Activated T-cell treated with anti-CD3 and anti-CD28 coated beads, Interleukin-2, amount 50 U/mL, for 4 hours (primary cell): ENCODE measurements around the gene DMD. TPM values are rescaled to one million over a fixed set of nuclear protein-coding genes. Genes with fewer than 3 reads are reported as not detected.
"Not testable (repeated sequence)": the region's sequence is repeated elsewhere in the genome, so short reads cannot be mapped to it uniquely, and the experiment has no call there.

Experiments used
- ATAC-seq, 2 donors: fragments of 200-7000 bp; cut with Tn5 transposase; one replicate each; pipeline ENCODE4 v1.10.0; 2021
- DNase-seq: peaks from one replicate; pipeline ENCODE4 v3.0.0-alpha.2; 2020
- H3K27me3 Mint-ChIP-seq: one replicate; pipeline ENCODE4 v1.8.0; 2021; ENCODE audit warnings: low read depth, mixed read lengths
- H3K36me3 Mint-ChIP-seq: one replicate; pipeline ENCODE4 v1.8.0; 2022; ENCODE audit warnings: mixed read lengths; ENCODE audit not compliant: insufficient read depth
- H3K4me1 Mint-ChIP-seq: one replicate; pipeline ENCODE4 v1.8.0; 2021; ENCODE audit warnings: low read depth, mixed read lengths
- H3K4me3 Mint-ChIP-seq: one replicate; pipeline ENCODE4 v1.8.0; 2021; ENCODE audit warnings: mild to moderate bottlenecking, moderate library complexity, mixed read lengths
- H3K9me3 Mint-ChIP-seq: one replicate; pipeline ENCODE4 v1.8.0; 2021; ENCODE audit warnings: mixed read lengths
- total RNA-seq, 3 donors: library from RNA; stranded (reverse); gene quantifications; one replicate each; pipeline ENCODE4 v1.2.1, GENCODE V29; 2021

The DMD gene
- total RNA-seq, 3 donors from 2014 or later: 0.29 to 1.4 (median 0.40) TPM

DNA sequence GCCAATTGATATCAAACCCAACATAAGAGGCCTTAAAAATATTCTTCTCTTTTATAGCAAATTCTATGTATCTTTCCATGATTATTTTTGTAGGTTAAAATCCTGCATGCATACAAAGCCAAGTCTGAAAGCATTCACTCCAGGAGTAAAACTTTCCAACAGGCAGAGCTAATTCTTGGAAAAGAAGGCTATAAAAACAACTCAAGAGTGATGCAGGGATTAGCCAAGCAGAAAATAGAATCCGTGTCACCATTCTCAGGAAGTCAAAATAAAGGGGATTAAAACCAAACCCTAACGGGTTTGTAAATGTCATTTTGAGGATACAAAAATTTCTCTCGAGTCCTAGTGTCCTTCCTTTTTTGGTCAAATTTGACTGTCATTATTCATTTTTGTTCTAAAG lies 412.4 kb downstream of the DMD start:
- no peak for DNase-seq
- Mint-ChIP-seq H3K4me3 (no peak overlapping the region), H3K9me3 (no peaks in the 10 kb centered on the region), H3K36me3 (no peaks in the 10 kb centered on the region), H3K4me1 (no peaks in the 10 kb centered on the region), H3K27me3 (no peaks in the 10 kb centered on the region)
- no peak for ATAC-seq

DNA sequence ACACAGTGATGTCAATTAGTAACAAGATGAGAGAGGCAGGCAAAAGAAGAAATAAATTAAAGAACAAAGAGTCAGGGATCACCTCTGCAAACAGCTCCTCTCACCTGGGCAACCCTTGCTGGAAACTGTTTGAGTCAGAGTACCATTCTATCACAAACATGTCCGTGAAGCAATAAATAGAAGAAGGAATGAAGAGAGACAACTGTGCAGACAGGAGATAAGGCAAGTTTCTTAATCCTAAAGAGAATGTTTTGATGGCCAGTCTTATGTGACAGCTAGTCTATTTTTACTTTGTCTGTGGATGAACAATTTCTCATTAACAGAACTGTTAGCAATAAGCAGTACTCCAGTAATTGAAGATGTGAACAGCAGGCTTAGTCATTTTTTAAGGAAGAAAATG lies 422.4 kb downstream of the DMD start:
- no peaks in the 10 kb centered on the region for H3K9me3 Mint-ChIP-seq
- DNase-seq: no peak
- H3K4me3 Mint-ChIP-seq: no peak overlapping the region
- H3K36me3 Mint-ChIP-seq: no peaks in the 10 kb centered on the region
- no peaks in the 10 kb centered on the region for H3K27me3 Mint-ChIP-seq
- no peak for ATAC-seq
- H3K4me1 Mint-ChIP-seq: no peaks in the 10 kb centered on the region

DNA sequence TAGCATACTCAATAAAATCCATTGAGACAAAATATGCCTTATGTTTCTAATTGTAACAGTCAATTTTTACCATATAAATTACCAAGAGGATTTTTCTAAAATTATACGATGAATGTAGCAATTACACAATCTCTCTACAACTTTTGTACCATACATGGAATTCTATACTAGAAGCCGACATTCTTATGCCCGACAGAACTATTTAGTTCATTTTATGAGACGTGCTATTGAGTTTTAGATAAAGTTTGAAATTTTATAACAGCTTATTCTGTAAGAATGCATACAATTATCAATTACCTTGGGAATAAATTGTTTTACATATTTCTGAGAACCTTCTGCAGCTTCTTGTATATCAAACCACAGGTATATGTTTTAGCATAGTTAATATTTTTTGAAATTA lies 431.2 kb downstream of the DMD start:
- no peaks in the 10 kb centered on the region for H3K9me3 Mint-ChIP-seq
- H3K4me1 Mint-ChIP-seq: no peaks in the 10 kb centered on the region
- H3K4me3 Mint-ChIP-seq: no peak overlapping the region
- H3K27me3 Mint-ChIP-seq: peaks cover 1% of the 10 kb centered on the region
- ATAC-seq (no peak), DNase-seq (no peak)
- H3K36me3 Mint-ChIP-seq: no peaks in the 10 kb centered on the region

DNA sequence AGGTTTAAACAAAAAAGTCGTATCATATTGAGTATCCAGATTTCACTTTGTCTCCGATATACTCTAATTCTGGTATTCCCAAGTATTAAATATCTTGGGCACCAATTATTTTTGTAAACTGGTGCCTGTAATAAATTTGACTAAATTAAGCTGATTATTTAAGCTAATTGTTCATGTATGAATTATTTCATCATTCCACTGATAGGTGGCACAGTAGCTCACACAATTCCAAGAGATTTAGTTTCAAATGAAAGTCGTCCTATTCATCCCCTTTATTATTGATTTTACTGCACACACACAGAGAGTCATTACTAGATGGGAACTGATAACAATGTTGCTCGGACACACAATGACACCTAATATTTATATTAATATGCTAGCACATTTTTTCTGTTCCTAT lies 432.4 kb downstream of the DMD start:
- H3K4me3 Mint-ChIP-seq: no peak overlapping the region
- no peaks in the 10 kb centered on the region for H3K9me3 Mint-ChIP-seq
- H3K27me3 Mint-ChIP-seq: peaks cover 1% of the 10 kb centered on the region
- H3K4me1 Mint-ChIP-seq: no peaks in the 10 kb centered on the region
- no peaks in the 10 kb centered on the region for H3K36me3 Mint-ChIP-seq
- ATAC-seq (no peak), DNase-seq (no peak)

DNA sequence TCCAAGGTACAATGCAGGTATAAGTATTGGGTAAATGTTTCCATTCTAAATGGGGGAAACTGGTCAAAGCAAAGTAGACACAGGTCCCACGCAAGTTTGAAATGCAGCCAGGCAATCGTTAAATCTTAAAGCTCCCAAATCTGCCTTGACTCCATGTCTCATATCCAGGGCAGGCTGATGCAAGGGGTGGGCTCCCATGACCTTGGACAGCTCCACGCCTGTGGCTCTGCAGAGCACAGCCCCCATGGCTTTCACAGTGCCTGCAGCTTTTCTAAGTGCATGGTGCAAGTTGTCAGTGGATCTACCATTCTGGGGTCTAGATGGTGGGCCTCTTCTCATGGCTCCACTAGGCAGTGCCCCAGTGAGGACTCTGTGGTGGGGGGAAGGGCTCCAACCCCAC lies 436.4 kb downstream of the DMD start:
- Mint-ChIP-seq H3K27me3 (no peaks in the 10 kb centered on the region), H3K9me3 (no peaks in the 10 kb centered on the region), H3K4me1 (no peaks in the 10 kb centered on the region), H3K4me3 (no peak overlapping the region), H3K36me3 (no peaks in the 10 kb centered on the region)
- DNase-seq: no peak
- ATAC-seq: no peak

DNA sequence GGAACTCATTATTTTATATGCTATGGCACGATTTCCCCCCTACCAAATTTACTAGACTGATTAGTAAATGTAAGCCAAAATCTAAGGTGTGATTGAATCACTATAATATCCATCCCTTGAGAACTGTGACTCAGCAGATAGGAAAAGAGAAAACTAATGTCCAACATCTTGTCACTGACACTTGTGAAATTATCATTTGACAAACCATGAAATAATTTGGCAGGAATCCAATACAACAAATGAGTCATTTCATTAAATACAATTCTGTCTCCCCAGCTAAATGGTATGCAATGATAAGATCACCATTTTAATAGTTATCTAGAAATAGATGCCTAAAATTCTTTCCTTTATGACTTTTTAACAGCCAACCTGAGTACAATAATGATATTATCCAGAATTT lies 462.3 kb downstream of the DMD start:
- H3K36me3 Mint-ChIP-seq: no peaks in the 10 kb centered on the region
- no peaks in the 10 kb centered on the region for H3K4me1 Mint-ChIP-seq
- no peak overlapping the region for H3K4me3 Mint-ChIP-seq
- ATAC-seq: no peak
- DNase-seq: no peak
- no peaks in the 10 kb centered on the region for H3K27me3 Mint-ChIP-seq
- H3K9me3 Mint-ChIP-seq: no peaks in the 10 kb centered on the region

DNA sequence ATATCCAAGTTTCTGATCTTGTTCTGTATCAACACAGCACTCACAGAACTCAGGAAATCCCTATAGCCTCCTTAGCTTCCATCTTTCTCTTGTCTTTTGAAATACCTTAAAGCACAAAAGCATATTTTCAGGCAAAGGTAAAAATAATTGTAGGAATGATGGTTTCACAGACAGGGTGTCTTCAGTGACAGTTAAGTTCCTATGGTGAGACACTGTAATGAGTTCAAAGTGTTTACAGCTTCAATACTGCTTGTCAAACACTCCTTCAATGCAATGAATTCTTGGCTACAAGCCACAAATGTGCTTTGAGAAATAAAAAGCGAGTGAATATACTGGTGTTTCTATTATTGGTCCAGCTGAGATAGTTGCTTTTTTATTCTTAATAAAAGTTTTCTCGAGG lies 466.0 kb downstream of the DMD start:
- no peak for DNase-seq

DNA sequence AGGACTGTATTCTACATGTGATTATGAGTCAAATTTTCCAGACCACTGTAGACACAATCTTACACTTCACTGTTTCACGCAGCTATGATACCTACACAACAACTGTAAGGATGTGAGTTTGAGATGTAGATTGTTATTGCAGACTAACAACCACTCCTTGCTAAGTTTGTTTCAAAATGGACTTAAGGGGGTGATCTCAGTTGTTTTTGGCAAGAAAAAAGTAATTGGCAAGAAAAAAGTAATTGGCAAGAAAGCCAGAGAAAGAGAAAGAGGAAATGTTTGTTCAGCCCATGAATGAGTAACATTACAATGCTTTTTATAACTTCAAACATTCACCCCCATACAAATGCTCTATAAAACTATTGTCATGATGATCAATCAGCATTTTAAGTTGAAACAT lies 466.4 kb downstream of the DMD start:
- Mint-ChIP-seq H3K27me3 (no peaks in the 10 kb centered on the region), H3K36me3 (no peaks in the 10 kb centered on the region), H3K4me3 (no peak overlapping the region), H3K4me1 (no peaks in the 10 kb centered on the region), H3K9me3 (peaks cover 3% of the 10 kb centered on the region)
- no peak for ATAC-seq
- DNase-seq: no peak

More for the DNA sequence above, 466.0 kb downstream of the DMD start:
- Mint-ChIP-seq H3K4me1 (no peaks in the 10 kb centered on the region), H3K36me3 (no peaks in the 10 kb centered on the region), H3K4me3 (no peak overlapping the region), H3K27me3 (no peaks in the 10 kb centered on the region), H3K9me3 (no peaks in the 10 kb centered on the region)
- ATAC-seq: no peak

DNA sequence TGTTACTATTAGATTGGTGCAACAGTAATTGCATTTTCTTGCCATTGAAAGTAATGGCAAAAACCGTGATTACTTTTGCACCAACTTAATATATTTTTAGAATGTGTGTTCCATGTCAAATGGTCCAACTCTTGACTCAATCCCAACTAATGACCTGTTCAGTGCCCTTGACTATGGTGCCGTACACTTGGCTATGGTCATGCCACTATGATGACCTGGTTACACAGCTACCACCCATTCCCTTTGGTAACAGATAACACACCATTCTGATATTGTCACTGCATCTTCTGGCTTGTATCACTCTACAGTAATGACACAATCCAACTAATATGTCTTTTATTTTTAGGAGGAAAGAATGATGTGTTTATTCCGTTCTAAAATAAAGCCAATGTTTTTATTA lies 469.4 kb downstream of the DMD start:
- H3K36me3 Mint-ChIP-seq: no peaks in the 10 kb centered on the region
- H3K4me1 Mint-ChIP-seq: no peaks in the 10 kb centered on the region
- H3K27me3 Mint-ChIP-seq: no peaks in the 10 kb centered on the region
- H3K4me3 Mint-ChIP-seq: no peak overlapping the region
- peaks cover 3% of the 10 kb centered on the region for H3K9me3 Mint-ChIP-seq
- DNase-seq (no peak), ATAC-seq (no peak)

DNA sequence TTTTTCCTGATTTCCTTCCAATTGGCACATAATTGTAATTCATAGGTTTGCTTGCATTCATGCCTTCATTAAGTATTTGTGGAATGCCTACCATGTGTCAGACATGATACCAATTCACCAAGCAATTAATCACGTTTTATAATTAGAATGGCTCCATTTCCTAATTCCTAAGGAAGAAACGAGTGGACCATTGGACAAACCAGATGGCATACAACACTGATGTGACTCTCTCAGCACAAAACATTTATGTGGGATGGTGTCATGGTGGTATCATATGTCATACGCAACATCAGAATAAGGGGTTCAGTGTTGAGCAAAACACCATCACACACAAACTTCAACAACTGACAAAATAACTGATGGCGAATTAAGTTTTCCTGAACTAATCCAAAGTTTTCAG lies 502.8 kb downstream of the DMD start:
- no peak overlapping the region for H3K4me3 Mint-ChIP-seq
- no peaks in the 10 kb centered on the region for H3K27me3 Mint-ChIP-seq
- H3K36me3 Mint-ChIP-seq: no peaks in the 10 kb centered on the region

DNA sequence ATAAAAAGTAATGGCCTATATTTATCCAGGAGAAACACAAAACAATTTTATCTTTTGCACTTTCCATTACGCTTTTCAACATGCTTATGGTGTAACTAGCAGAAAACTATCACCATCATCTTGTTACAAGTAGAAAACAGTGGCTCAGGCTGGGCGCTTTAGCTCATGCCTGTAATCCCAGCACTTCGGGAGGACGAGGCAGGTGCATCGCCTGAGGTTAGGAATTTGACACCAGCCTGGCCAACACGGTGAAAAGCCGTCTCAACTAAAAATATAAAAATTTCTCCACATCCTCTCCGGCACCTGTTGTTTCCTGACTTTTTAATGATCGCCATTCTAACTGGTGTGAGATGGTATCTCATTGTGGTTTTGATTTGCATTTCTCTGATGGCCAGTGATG lies 506.0 kb downstream of the DMD start:
- not testable (repeated sequence) for ATAC-seq, DNase-seq, H3K4me1 Mint-ChIP-seq, H3K9me3 Mint-ChIP-seq, H3K4me3 Mint-ChIP-seq, H3K36me3 Mint-ChIP-seq, H3K27me3 Mint-ChIP-seq

More for the DNA sequence above, 502.8 kb downstream of the DMD start:
- DNase-seq: no peak
- Mint-ChIP-seq H3K4me1 (no peaks in the 10 kb centered on the region), H3K9me3 (no peaks in the 10 kb centered on the region)
- no peak for ATAC-seq

DNA sequence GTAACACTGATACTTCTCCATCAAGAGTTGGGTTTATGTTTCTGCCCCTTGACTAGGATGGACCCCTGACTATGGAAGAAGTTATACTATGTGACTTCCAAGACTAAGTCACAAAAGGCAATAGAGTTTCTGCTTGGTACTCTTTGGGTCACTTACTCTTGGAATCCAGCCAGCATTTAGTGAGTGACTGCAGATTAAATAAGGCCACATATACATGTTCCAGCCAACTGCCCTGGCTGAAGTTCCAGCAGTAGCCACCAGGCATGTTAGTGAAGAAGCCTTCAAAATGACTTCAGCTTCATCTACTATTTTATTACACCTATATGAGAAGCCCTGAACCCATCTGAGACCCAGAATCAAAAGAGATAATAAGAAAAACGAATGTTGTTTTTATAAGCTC lies 524.0 kb downstream of the DMD start:
- no peaks in the 10 kb centered on the region for H3K36me3 Mint-ChIP-seq
- no peaks in the 10 kb centered on the region for H3K27me3 Mint-ChIP-seq
- DNase-seq: no peak
- H3K4me1 Mint-ChIP-seq: no peaks in the 10 kb centered on the region
- H3K9me3 Mint-ChIP-seq: no peaks in the 10 kb centered on the region
- no peak for ATAC-seq
- H3K4me3 Mint-ChIP-seq: no peak overlapping the region

DNA sequence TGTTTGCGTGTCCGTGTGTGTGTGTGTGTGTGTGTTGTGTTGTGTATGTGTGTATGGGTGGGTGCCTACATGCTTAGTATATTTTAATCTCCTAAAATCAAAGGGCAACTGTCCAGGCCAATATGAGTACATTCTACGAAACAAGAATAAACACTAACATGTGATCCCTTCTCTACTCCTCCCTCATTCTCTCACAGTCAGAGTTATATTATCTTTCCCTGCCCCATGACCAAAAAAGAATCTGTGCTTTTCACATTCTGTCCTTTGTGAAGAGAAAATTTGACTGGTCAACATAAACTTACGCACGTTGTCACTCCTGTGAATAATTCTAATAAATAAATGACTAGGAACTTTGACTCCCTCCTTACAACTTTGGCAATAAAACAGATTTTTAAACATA lies 532.9 kb downstream of the DMD start:
- H3K36me3 Mint-ChIP-seq: no peaks in the 10 kb centered on the region
- peaks cover 7% of the 10 kb centered on the region for H3K9me3 Mint-ChIP-seq
- ATAC-seq (no peak), DNase-seq (no peak)
- H3K27me3 Mint-ChIP-seq: no peaks in the 10 kb centered on the region
- no peak overlapping the region for H3K4me3 Mint-ChIP-seq
- H3K4me1 Mint-ChIP-seq: no peaks in the 10 kb centered on the region

DNA sequence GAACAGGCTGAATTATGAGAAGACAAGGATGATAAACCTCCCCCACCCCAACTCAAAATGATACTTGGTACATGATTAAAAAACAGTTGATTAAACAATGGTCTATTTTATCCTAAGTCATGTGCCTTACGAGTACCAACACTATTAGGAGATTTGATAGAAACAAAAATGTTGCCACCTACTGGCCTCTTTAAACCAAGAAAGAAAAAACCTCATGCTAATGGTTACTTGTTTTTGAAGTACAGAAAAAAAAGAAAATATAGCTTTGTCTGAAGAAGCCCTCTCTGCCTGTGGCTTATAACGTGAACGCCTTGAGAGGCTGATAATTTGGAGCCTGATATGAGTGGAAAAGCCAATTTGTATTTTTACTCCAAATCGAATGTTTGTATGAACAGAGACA lies 538.2 kb downstream of the DMD start:
- Mint-ChIP-seq H3K4me3 (no peak overlapping the region), H3K4me1 (no peaks in the 10 kb centered on the region), H3K36me3 (no peaks in the 10 kb centered on the region), H3K27me3 (no peaks in the 10 kb centered on the region), H3K9me3 (no peaks in the 10 kb centered on the region)
- ATAC-seq (no peak), DNase-seq (no peak)

DNA sequence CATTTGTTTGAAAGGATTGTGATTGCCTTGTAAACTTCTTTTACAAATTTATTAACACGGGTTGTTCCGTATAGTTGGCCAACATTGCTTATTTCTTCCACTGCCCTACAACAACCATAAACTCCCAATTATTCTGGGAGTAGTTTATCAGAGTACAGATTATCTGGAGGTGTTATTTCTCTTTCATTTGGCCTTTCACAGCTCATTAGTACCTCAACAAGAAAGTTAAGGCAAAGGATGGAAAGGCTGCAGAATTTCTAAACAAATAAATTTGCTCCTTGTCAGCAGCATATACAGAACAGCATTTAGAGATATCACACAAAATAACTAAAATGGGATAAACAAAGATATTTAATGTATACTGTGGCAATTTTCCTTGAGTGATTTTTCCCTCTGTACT lies 548.8 kb downstream of the DMD start:
- H3K4me3 Mint-ChIP-seq: no peak overlapping the region

More for the DNA sequence above, 548.8 kb downstream of the DMD start:
- H3K36me3 Mint-ChIP-seq: no peaks in the 10 kb centered on the region
- ATAC-seq: no peak
- no peak for DNase-seq
- no peaks in the 10 kb centered on the region for H3K4me1 Mint-ChIP-seq
- H3K9me3 Mint-ChIP-seq: peaks cover 4% of the 10 kb centered on the region
- H3K27me3 Mint-ChIP-seq: no peaks in the 10 kb centered on the region
